HepG2 (cell line): ENCODE measurements around the gene LTBR. TPM values are rescaled to one million over a fixed set of nuclear protein-coding genes. Genes with fewer than 3 reads are reported as not detected.

Source experiments
- ETV6 ChIP-seq: sonication (generic); formaldehyde crosslinking; conservative IDR thresholded peaks from 2 replicates; pipeline ENCODE4 v1.4.0; 2020; ENCODE audit warnings: missing genetic modification reagents
- GZF1 ChIP-seq: sonication (generic); formaldehyde crosslinking; IDR thresholded peaks from 2 replicates; pipeline ENCODE4 v1.5.1; 2020; ENCODE audit warnings: mild to moderate bottlenecking, missing genetic modification reagents
- ISL2 ChIP-seq: sonication (generic); formaldehyde crosslinking; IDR thresholded peaks from 2 replicates; pipeline ENCODE4 v1.5.0; 2020; ENCODE audit warnings: missing genetic modification reagents
- LBX2 ChIP-seq: sonication (generic); formaldehyde crosslinking; IDR thresholded peaks from 2 replicates; pipeline ENCODE4 v1.5.0; 2020; ENCODE audit warnings: missing genetic modification reagents, mild to moderate bottlenecking, borderline replicate concordance
- PLRG1 ChIP-seq: fragments of 450-650 bp; conservative IDR thresholded peaks from 2 replicates; pipeline ENCODE4 v1.6.1; 2016
- RXRB ChIP-seq: IDR thresholded peaks from 2 replicates; pipeline ENCODE4 v1.6.1; 2016; ENCODE audit warnings: borderline replicate concordance, missing genetic modification reagents, missing compliant biosample characterization
- SOX5 ChIP-seq: IDR thresholded peaks from 2 replicates; pipeline ENCODE4 v1.6.1; 2016; ENCODE audit warnings: borderline replicate concordance
- TEF ChIP-seq: sonication (generic); formaldehyde crosslinking; IDR thresholded peaks from 2 replicates; pipeline ENCODE4 v1.5.0; 2020; ENCODE audit warnings: missing genetic modification reagents
- ZBTB40 ChIP-seq, 2 experiments: fragments of 450-650 bp in 1 of 2; sonication (generic) in 1 of 2; formaldehyde crosslinking in 1 of 2; IDR thresholded peaks; 2 replicates each; pipeline versions ENCODE4 v1.6.1 to v1.8.0; 2016 to 2022; ENCODE audit warnings: antibody characterized with exemption in 1 of 2, mild to moderate bottlenecking in 1 of 2, missing genetic modification reagents in 1 of 2
- ZBTB7B ChIP-seq: sonication (generic); formaldehyde crosslinking; IDR thresholded peaks from 2 replicates; pipeline ENCODE4 v1.4.0; 2020; ENCODE audit warnings: missing genetic modification reagents
- ZFX ChIP-seq: sonication (generic); formaldehyde crosslinking; IDR thresholded peaks from 2 replicates; pipeline ENCODE4 v1.4.0; 2020; ENCODE audit warnings: mild to moderate bottlenecking, low read depth, missing genetic modification reagents, moderate library complexity
- ZNF383 ChIP-seq: sonication (generic); formaldehyde crosslinking; IDR thresholded peaks from 2 replicates; pipeline ENCODE4 v1.4.0; 2020; ENCODE audit warnings: missing genetic modification reagents, mild to moderate bottlenecking, borderline replicate concordance
- ZNF512 ChIP-seq: sonication (generic); formaldehyde crosslinking; IDR thresholded peaks from 2 replicates; pipeline ENCODE4 v1.4.0; 2020; ENCODE audit warnings: mild to moderate bottlenecking, missing genetic modification reagents
- ZNF558 ChIP-seq: sonication (generic); formaldehyde crosslinking; IDR thresholded peaks from 2 replicates; pipeline ENCODE4 v1.9.0; 2022; ENCODE audit warnings: mild to moderate bottlenecking, missing genetic modification reagents, borderline replicate concordance
- ZNF580 ChIP-seq: IDR thresholded peaks from 2 replicates; pipeline ENCODE4 v1.6.1; 2016; ENCODE audit warnings: low read depth, borderline replicate concordance
- ZNF737 ChIP-seq: sonication (generic); formaldehyde crosslinking; IDR thresholded peaks from 2 replicates; pipeline ENCODE4 v1.5.0; 2020; ENCODE audit warnings: missing genetic modification reagents, mild to moderate bottlenecking, borderline replicate concordance
- ZNF749 ChIP-seq: sonication (generic); formaldehyde crosslinking; IDR thresholded peaks from 2 replicates; pipeline ENCODE4 v1.8.0; 2022; ENCODE audit warnings: mild to moderate bottlenecking, missing genetic modification reagents, moderate library complexity, borderline replicate concordance
- polyA plus RNA-seq, 8 experiments: library from polyadenylated mRNA; depleted of rRNA in 3 of 8; stranded (reverse) in 7 of 8; unstranded in 1 of 8; fragments of >200 nt; fragmentation: Illumina TruSeq in 4 of 8; extraction: Trizol in 4 of 8; gene quantifications; 2 replicates each; pipeline versions ENCODE4 v1.2.1 to v1.2.3, GENCODE V29; 2011 to 2016; ENCODE audit warnings: low read depth in 4 of 8, missing spikeins in 1 of 8, mixed read lengths in 1 of 8; ENCODE audit not compliant: insufficient read depth in 1 of 8
- total RNA-seq, 5 experiments: library from RNA; depleted of rRNA; stranded (reverse); fragments of >200 nt; fragmentation: Illumina TruSeq; extraction: Trizol; gene quantifications; 2 replicates each; pipeline ENCODE4 v1.2.3, GENCODE V29; 2016; ENCODE audit warnings: low read depth in 1 of 5

The LTBR gene
- total and polyA plus RNA-seq, 2 of the 13 experiments (the other 11 are each of a cell fraction or from before 2014, with no cell fraction given), result 31.4 to 34.8 TPM

GRCh38 chr12:6370994-6371754 lies 12.8 kb upstream of the LTBR start (continued):
- TF ChIP-seq ZNF580 (CRISPR knock-in tag) (no peak; the same call in 1 of the 2 replicates), ZNF749 (CRISPR knock-in tag) (no peak), ZNF558 (CRISPR knock-in tag) (no peak), TEF (CRISPR knock-in tag) (no peak), RXRB (CRISPR knock-in tag) (peak; percentile 91), ZFX (CRISPR knock-in tag) (peak; percentile 22; the same call in 1 of the 2 replicates), GZF1 (CRISPR knock-in tag) (no peak), ZBTB7B (peak; percentile 85; the same call in 1 of the 2 replicates), SOX5 (CRISPR knock-in tag) (peak; percentile 30; the same call in 1 of the 2 replicates), ZNF383 (no peak), ZNF512 (CRISPR knock-in tag) (no peak), PLRG1 (no peak), ETV6 (CRISPR knock-in tag) (no peak), LBX2 (CRISPR knock-in tag) (no peak), ZNF737 (no peak), ISL2 (peak; percentile 68), ZBTB40 (IDR thresholded peaks at IDR 0.05) (no peak), ZBTB40 (CRISPR knock-in tag; IDR thresholded peaks at IDR 0.05) (0 out of 2 replicates have a peak, but pooled peaks have one; percentile 2)
